Measurements from ENCODE around the gene GALNT7. TPM values are rescaled to one million over a fixed set of nuclear protein-coding genes. Genes with fewer than 3 reads are reported as not detected.

Gene GALNT7
- total and polyA plus RNA-seq, 2 donors (not counting 3 experiments of a cell fraction or from before 2014, with no cell fraction given) = 19.6 to 54.6 TPM

DNA sequence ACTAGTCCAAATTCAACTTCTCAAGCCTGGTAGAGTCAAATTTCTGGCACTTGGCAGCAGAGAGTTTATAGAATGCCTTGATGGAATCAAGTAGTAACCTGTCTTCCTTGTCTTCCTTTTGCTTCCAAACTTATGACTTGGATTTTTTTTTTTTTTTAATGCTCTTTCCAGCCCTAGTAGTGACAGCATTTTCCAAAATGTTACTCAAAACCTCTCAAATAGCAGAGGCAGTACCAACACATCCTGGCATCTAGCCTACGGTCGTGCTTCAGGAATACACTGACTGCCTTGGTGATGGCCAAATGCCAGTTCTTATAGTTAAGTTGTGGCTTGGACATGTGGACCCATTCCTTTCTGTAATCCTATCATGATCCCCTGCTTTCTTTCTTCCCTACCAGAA lies 46.0 kb downstream of the GALNT7 start:
- Histone ChIP-seq H3K9ac (replicated peaks; ENCODE audit: extremely low read depth, insufficient read depth, low read length) (no peak overlapping the region), H3K36me3 (ENCODE audit: control insufficient read depth in 2 of 2, extremely low read depth in 1 of 2, insufficient read depth in 2 of 2, low read length in 2 of 2) (no peaks in the 10 kb centered on the region), H3K79me2 (ENCODE audit: control insufficient read depth, insufficient read depth, low read length) (peaks cover 2% of the 10 kb centered on the region), H3K27me3 (ENCODE audit: control insufficient read depth in 2 of 2, insufficient read depth in 2 of 2, low read length in 2 of 2) (no peaks in the 10 kb centered on the region), H3K4me1 (ENCODE audit: control insufficient read depth, extremely low read depth, insufficient read depth, low read length) (peaks cover 44% of the 10 kb centered on the region), H3K4me2 (ENCODE audit: insufficient read depth, low read length) (no peak overlapping the region), H4K20me1 (replicated peaks; ENCODE audit: control insufficient read depth, extremely low read depth, insufficient read depth, low read length) (no peaks in the 10 kb centered on the region), H3K27ac (ENCODE audit: insufficient read depth, low read depth, low read length) (no peak overlapping the region), H3K4me3 (replicated peaks in 1 of 3; ENCODE audit: insufficient read depth in 1 of 3, low read depth in 1 of 3, low read length in 3 of 3) (no peak overlapping the region), H3K9me3 (replicated peaks; ENCODE audit: control insufficient read depth, insufficient read depth, low read length) (no peaks in the 10 kb centered on the region), H3K9me1 (replicated peaks; ENCODE audit: control insufficient read depth, extremely low read depth, insufficient read depth, low read length) (no peaks in the 10 kb centered on the region), H2AFZ (ENCODE audit: low read depth, low read length) (no peak overlapping the region)
- FAIRE-seq = no peak
- ChIA-PET POLR2A (interaction anchor here (0.7 kb wide), 1 partner anchor 16 kb away, joined by 3 read pairs; no protein-coding TSS in a partner anchor), CTCF (interaction anchor here (1.8 kb wide), 1 partner anchor 9 kb away, joined by 7 read pairs; no protein-coding TSS in a partner anchor)
- no TSS peak for BruUV-seq (replicated peaks)
- no peak for TF ChIP-seq JUN (IDR thresholded peaks at IDR 0.05; ENCODE audit: borderline replicate concordance, insufficient read depth, insufficient read length, low read depth)
- no peak for TF ChIP-seq FOS (IDR thresholded peaks at IDR 0.05; ENCODE audit: borderline replicate concordance, insufficient read depth, low read length)
- no peak for TF ChIP-seq POLR2AphosphoS5 (IDR thresholded peaks at IDR 0.05; ENCODE audit: insufficient read depth, low read depth, low read length)
- TF ChIP-seq GATA2 (IDR thresholded peaks at IDR 0.05; ENCODE audit: insufficient read depth, insufficient read length, low read depth, low read length) = no peak
- TF ChIP-seq, protein P1, sequence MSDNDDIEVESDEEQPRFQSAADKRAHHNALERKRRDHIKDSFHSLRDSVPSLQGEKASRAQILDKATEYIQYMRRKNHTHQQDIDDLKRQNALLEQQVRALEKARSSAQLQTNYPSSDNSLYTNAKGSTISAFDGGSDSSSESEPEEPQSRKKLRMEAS (IDR thresholded peaks at IDR 0.05; ENCODE audit: insufficient read depth, insufficient read length) = no peak
- no peak for TF ChIP-seq EZH2 (IDR thresholded peaks at IDR 0.05; ENCODE audit: borderline replicate concordance, low read depth, low read length, severe bottlenecking)
- no peak for TF ChIP-seq MYC (IDR thresholded peaks at IDR 0.05; ENCODE audit: low read depth, low read length)
- TF ChIP-seq POLR2A (IDR thresholded peaks at IDR 0.05; ENCODE audit: low read depth, low read length) = no peak
- TF ChIP-seq, protein P2, sequence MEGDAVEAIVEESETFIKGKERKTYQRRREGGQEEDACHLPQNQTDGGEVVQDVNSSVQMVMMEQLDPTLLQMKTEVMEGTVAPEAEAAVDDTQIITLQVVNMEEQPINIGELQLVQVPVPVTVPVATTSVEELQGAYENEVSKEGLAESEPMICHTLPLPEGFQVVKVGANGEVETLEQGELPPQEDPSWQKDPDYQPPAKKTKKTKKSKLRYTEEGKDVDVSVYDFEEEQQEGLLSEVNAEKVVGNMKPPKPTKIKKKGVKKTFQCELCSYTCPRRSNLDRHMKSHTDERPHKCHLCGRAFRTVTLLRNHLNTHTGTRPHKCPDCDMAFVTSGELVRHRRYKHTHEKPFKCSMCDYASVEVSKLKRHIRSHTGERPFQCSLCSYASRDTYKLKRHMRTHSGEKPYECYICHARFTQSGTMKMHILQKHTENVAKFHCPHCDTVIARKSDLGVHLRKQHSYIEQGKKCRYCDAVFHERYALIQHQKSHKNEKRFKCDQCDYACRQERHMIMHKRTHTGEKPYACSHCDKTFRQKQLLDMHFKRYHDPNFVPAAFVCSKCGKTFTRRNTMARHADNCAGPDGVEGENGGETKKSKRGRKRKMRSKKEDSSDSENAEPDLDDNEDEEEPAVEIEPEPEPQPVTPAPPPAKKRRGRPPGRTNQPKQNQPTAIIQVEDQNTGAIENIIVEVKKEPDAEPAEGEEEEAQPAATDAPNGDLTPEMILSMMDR (IDR thresholded peaks at IDR 0.05; ENCODE audit: extremely low read depth in 1 of 2, insufficient read depth in 1 of 2, low read depth in 1 of 2, low read length in 2 of 2) = no peak
- intact Hi-C loops (cut with micrococcal nuclease) = no loop called here
- DNase-seq (ENCODE audit: low read depth, low spot score) = no peak
- dilution Hi-C loops (cut with MboI; ENCODE audit: extremely low pct_ligation_motif_present, low sequenced_read_pairs) = no loop called here

All from endothelial cell of umbilical vein (primary cell).